ENCODE data around the gene KCNJ11.

DNA sequence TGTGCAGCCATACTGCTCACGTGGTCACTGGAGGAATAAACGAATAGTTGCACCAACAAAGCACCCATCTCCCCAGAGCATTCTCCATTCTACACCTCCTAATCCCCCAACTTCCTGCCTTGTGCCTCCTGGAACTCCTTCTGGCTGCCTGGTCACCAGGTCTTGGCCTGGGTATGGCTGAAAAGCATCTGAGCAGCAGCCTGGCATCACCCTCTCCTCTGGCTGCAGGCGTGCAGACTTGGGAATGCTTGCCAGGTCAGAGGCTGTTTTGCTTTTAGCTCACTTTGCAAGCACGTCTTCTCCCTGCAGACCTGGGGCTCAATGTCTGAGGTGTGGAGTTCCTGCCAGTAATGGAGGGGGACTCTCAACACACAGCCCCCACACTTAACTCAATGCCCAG lies 33.3 kb upstream of the KCNJ11 start:
- no peak for TF ChIP-seq SUPT20H (IDR thresholded peaks at IDR 0.05; ENCODE audit: borderline replicate concordance, control insufficient read depth, low read depth, low read length)
- no peak for TF ChIP-seq MAX (IDR thresholded peaks at IDR 0.05; ENCODE audit: low read depth, low read length)
- TF ChIP-seq JUNB (IDR thresholded peaks at IDR 0.05): no peak
- no peak for TF ChIP-seq TAF1 (IDR thresholded peaks at IDR 0.05; ENCODE audit: borderline replicate concordance, low read depth, low read length)
- TF ChIP-seq CTCF (IDR thresholded peaks at IDR 0.05 in 2 of 3, conservative IDR thresholded peaks at IDR 0.05 in 1 of 3; ENCODE audit: control insufficient read depth in 2 of 3, extremely low read depth in 1 of 3, insufficient read depth in 1 of 3, low read depth in 3 of 3, low read length in 3 of 3): no peak
- TF ChIP-seq ZZZ3 (IDR thresholded peaks at IDR 0.05; ENCODE audit: control insufficient read depth, insufficient read length, low read depth): no peak
- no peak for TF ChIP-seq POLR2AphosphoS5 (IDR thresholded peaks at IDR 0.05; ENCODE audit: low read length)
- no peak for TF ChIP-seq STAT1 (conservative IDR thresholded peaks at IDR 0.05)
- TF ChIP-seq ATF3 (IDR thresholded peaks at IDR 0.05; ENCODE audit: borderline replicate concordance, extremely low read depth, low read depth, low read length): no peak
- TF ChIP-seq BCL11A (IDR thresholded peaks at IDR 0.05; ENCODE audit: low read depth, low read length): no peak
- TF ChIP-seq MXI1 (IDR thresholded peaks at IDR 0.05; ENCODE audit: low read depth, low read length): no peak
- TF ChIP-seq TCF7 (IDR thresholded peaks at IDR 0.05; ENCODE audit: borderline replicate concordance): no peak
- TF ChIP-seq SP1 (IDR thresholded peaks at IDR 0.05; ENCODE audit: low read depth, low read length): no peak
- TF ChIP-seq BCLAF1 (IDR thresholded peaks at IDR 0.05): no peak
